SU-DHL-6 (cell line): ENCODE results near the gene VPS50.

ENCODE experiments used
- H2AFZ ChIP-seq: fragments of 200-600 bp; sonication (generic); 2 replicates; pipeline ENCODE4 v1.6.1; 2014; ENCODE audit warnings: low read depth, mild to moderate bottlenecking, moderate library complexity, mixed read lengths, antibody characterized with exemption, low read length; ENCODE audit not compliant: severe bottlenecking
- H3F3A ChIP-seq: fragments of 200-600 bp; shearing (Covaris generic); 2 replicates; pipeline ENCODE4 v1.6.0; 2016; ENCODE audit warnings: antibody characterized with exemption, mild to moderate bottlenecking; ENCODE audit not compliant: insufficient read depth
- H3K27ac ChIP-seq: fragments of 200-600 bp; sonication (generic); 2 replicates; pipeline ENCODE4 v1.5.1; 2016; ENCODE audit warnings: low read depth, mild to moderate bottlenecking, low read length, moderate library complexity, mixed read lengths
- H3K27me3 ChIP-seq: fragments of 200-600 bp; sonication (generic), shearing (Covaris generic); 2 replicates; pipeline ENCODE4 v1.6.0; 2014; ENCODE audit warnings: mild to moderate bottlenecking, low read length
- H3K36me3 ChIP-seq: fragments of 200-600 bp; sonication (generic); 2 replicates; pipeline ENCODE4 v1.6.1; 2014; ENCODE audit warnings: mild to moderate bottlenecking, low read length, mixed read lengths
- H3K4me2 ChIP-seq: fragments of 300-600, 200-600 bp; shearing (Covaris generic), sonication (generic); 2 replicates; pipeline ENCODE4 v1.6.0; 2014; ENCODE audit warnings: low read length, low read depth, mild to moderate bottlenecking; ENCODE audit not compliant: poor library complexity, severe bottlenecking
- H3K4me3 ChIP-seq: fragments of 200-600 bp; sonication (generic); 2 replicates; pipeline ENCODE4 v1.5.1; 2014; ENCODE audit warnings: antibody characterized with exemption, low read length, mild to moderate bottlenecking, mixed read lengths; ENCODE audit not compliant: insufficient read depth, poor library complexity, severe bottlenecking
- H3K79me2 ChIP-seq: fragments of 200-600 bp; sonication (generic); 2 replicates; pipeline ENCODE4 v1.6.1; 2014; ENCODE audit warnings: mild to moderate bottlenecking, low read length, moderate library complexity; ENCODE audit not compliant: insufficient read depth
- H3K9ac ChIP-seq: fragments of 200-600 bp; sonication (generic); 2 replicates; pipeline ENCODE4 v1.7.0; 2014; ENCODE audit warnings: mild to moderate bottlenecking, low read length
- H3K9me2 ChIP-seq: fragments of 200-600 bp; sonication (generic); replicated peaks from 2 replicates; pipeline ENCODE4 v1.6.1; 2014; ENCODE audit warnings: low read length; ENCODE audit not compliant: insufficient read depth
- H3K9me3 ChIP-seq: fragments of 200-600 bp; sonication (generic); 2 replicates; pipeline ENCODE4 v1.6.1; 2014; ENCODE audit warnings: low read length, mixed read lengths; ENCODE audit not compliant: insufficient read depth
- H4K20me1 ChIP-seq: fragments of 200-600 bp; sonication (generic); 2 replicates; pipeline ENCODE4 v1.6.1; 2014; ENCODE audit warnings: low read depth, mild to moderate bottlenecking, antibody characterized with exemption, low read length, moderate library complexity, mixed read lengths
- CTCF ChIP-seq: fragments of 200-600 bp; sonication (generic); IDR thresholded peaks from one replicate; pipeline ENCODE4 v1.5.1; 2017; ENCODE audit warnings: antibody characterized with exemption, mild to moderate bottlenecking, low read length, moderate library complexity; ENCODE audit not compliant: insufficient read depth, poor library complexity, severe bottlenecking
- EZH2phosphoT487 ChIP-seq: fragments of 200-600 bp; sonication (generic), shearing (Covaris generic); conservative IDR thresholded peaks from 2 replicates; pipeline ENCODE4 v1.6.1; 2018; ENCODE audit warnings: mild to moderate bottlenecking, antibody characterized with exemption, low read length, moderate library complexity, mixed read lengths

VPS50 gene

GRCh38 chr7:93354815-93355214 is 122.6 kb downstream of the VPS50 start:
- Histone ChIP-seq H3K4me2 (no peak overlapping the region), H3K27ac (no peak overlapping the region), H3K9ac (no peak overlapping the region), H4K20me1 (no peaks in the 10 kb centered on the region), H3K79me2 (no peaks in the 10 kb centered on the region), H3K9me2 (no peaks in the 10 kb centered on the region), H3K9me3 (no peaks in the 10 kb centered on the region), H3F3A (no peaks in the 10 kb centered on the region), H3K27me3 (no peaks in the 10 kb centered on the region), H2AFZ (no peak overlapping the region), H3K36me3 (0 out of 2 replicates have a peak, but pooled peaks cover 6% of the 10 kb centered on the region), H3K4me3 (no peak overlapping the region)
- TF ChIP-seq CTCF (no peak), EZH2phosphoT487 (no peak)

- H3K4me3 ChIP-seq = no peak overlapping the region
- 0 out of 2 replicates have a peak, but pooled peaks cover under 1% of the 10 kb centered on the region for H3K36me3 ChIP-seq
- H3K79me2 ChIP-seq = no peaks in the 10 kb centered on the region
- no peak overlapping the region for H3K9ac ChIP-seq
- no peaks in the 10 kb centered on the region for H3F3A ChIP-seq
- TF ChIP-seq EZH2phosphoT487 (no peak), CTCF (no peak)
- no peak overlapping the region for H2AFZ ChIP-seq
- no peak overlapping the region for H3K4me2 ChIP-seq
- H3K9me3 ChIP-seq = no peaks in the 10 kb centered on the region
- no peaks in the 10 kb centered on the region for H4K20me1 ChIP-seq
- no peaks in the 10 kb centered on the region for H3K9me2 ChIP-seq
- H3K27me3 ChIP-seq = no peaks in the 10 kb centered on the region
- no peak overlapping the region for H3K27ac ChIP-seq
Measured at GRCh38 chr7:93359520-93360198, 127.5 kb downstream of the VPS50 start.

- Histone ChIP-seq H3K9me3 (no peaks in the 10 kb centered on the region), H3K9me2 (no peaks in the 10 kb centered on the region), H3K27me3 (no peaks in the 10 kb centered on the region), H3K36me3 (no peaks in the 10 kb centered on the region), H3K9ac (no peak overlapping the region), H3K4me2 (no peak overlapping the region), H3F3A (no peaks in the 10 kb centered on the region), H3K27ac (no peak overlapping the region), H3K79me2 (no peaks in the 10 kb centered on the region), H2AFZ (no peak overlapping the region), H3K4me3 (no peak overlapping the region), H4K20me1 (no peaks in the 10 kb centered on the region)
- TF ChIP-seq EZH2phosphoT487 = no peak
- TF ChIP-seq CTCF = no peak
Measured at GRCh38 chr7:93361853-93362252, 129.7 kb downstream of the VPS50 start.
